Measurements from ENCODE around the gene MICU2.

- TF ChIP-seq, protein P1, sequence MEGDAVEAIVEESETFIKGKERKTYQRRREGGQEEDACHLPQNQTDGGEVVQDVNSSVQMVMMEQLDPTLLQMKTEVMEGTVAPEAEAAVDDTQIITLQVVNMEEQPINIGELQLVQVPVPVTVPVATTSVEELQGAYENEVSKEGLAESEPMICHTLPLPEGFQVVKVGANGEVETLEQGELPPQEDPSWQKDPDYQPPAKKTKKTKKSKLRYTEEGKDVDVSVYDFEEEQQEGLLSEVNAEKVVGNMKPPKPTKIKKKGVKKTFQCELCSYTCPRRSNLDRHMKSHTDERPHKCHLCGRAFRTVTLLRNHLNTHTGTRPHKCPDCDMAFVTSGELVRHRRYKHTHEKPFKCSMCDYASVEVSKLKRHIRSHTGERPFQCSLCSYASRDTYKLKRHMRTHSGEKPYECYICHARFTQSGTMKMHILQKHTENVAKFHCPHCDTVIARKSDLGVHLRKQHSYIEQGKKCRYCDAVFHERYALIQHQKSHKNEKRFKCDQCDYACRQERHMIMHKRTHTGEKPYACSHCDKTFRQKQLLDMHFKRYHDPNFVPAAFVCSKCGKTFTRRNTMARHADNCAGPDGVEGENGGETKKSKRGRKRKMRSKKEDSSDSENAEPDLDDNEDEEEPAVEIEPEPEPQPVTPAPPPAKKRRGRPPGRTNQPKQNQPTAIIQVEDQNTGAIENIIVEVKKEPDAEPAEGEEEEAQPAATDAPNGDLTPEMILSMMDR (IDR thresholded peaks at IDR 0.05; ENCODE audit: low read depth, low read length), result no peak
- TF ChIP-seq EZH2phosphoT487 (IDR thresholded peaks at IDR 0.05; ENCODE audit: low read depth), result no peak
Measured at GRCh38 chr13:21530656-21531055, 73.3 kb downstream of the MICU2 start.
